ENCODE data around the gene GALNT16.

Gene GALNT16

GRCh38 chr14:69370061-69370460 lies 110.1 kb downstream of the GALNT16 start:
- no peak for DNase-seq (ENCODE audit: low spot score)
- Histone ChIP-seq H3K27ac (no peak overlapping the region), H3K4me3 (no peak overlapping the region)
- no peak for TF ChIP-seq CTCF (IDR thresholded peaks at IDR 0.05)

GRCh38 chr14:69372146-69372545 lies 112.2 kb downstream of the GALNT16 start:
- Histone ChIP-seq H3K27ac (no peak overlapping the region), H3K4me3 (no peak overlapping the region)
- DNase-seq (ENCODE audit: low spot score): no peak
- no peak for TF ChIP-seq CTCF (IDR thresholded peaks at IDR 0.05)

- no peak for TF ChIP-seq CTCF (IDR thresholded peaks at IDR 0.05)
- Histone ChIP-seq H3K27ac (no peak overlapping the region), H3K4me3 (no peak overlapping the region)
- no peak for DNase-seq (ENCODE audit: low spot score)
Observed at GRCh38 chr14:69373104-69373503, 113.1 kb downstream of the GALNT16 start.

GRCh38 chr14:69374235-69374634 lies 114.3 kb downstream of the GALNT16 start:
- no peak for TF ChIP-seq CTCF (IDR thresholded peaks at IDR 0.05)
- Histone ChIP-seq H3K4me3 (no peak overlapping the region), H3K27ac (no peak overlapping the region)
- no peak for DNase-seq (ENCODE audit: low spot score)

- no peak for DNase-seq (ENCODE audit: low spot score)
- no peak overlapping the region for H3K27ac ChIP-seq
- no peak for TF ChIP-seq CTCF (IDR thresholded peaks at IDR 0.05)
Observed at GRCh38 chr14:69375182-69375581, 115.2 kb downstream of the GALNT16 start.

GRCh38 chr14:69375722-69376121 lies 115.8 kb downstream of the GALNT16 start:
- Histone ChIP-seq H3K4me3 (no peak overlapping the region), H3K27ac (no peak overlapping the region)
- DNase-seq (ENCODE audit: low spot score): no peak
- TF ChIP-seq CTCF (IDR thresholded peaks at IDR 0.05): no peak

More at GRCh38 chr14:69375182-69375581, 115.2 kb downstream of the GALNT16 start:
- H3K4me3 ChIP-seq: no peak overlapping the region

GRCh38 chr14:69376439-69376838 lies 116.5 kb downstream of the GALNT16 start:
- TF ChIP-seq CTCF (IDR thresholded peaks at IDR 0.05): no peak
- H3K4me3 ChIP-seq: no peak overlapping the region
- no peak for DNase-seq (ENCODE audit: low spot score)

More at GRCh38 chr14:69376439-69376838, 116.5 kb downstream of the GALNT16 start:
- no peak overlapping the region for H3K27ac ChIP-seq

Measured in coronary artery (tissue), 2 donors.